Measurements from ENCODE around the gene TMEM167B.

TMEM167B gene

GRCh38 chr1:109116286-109116685, 25.7 kb downstream of the TMEM167B start:
- peaks cover 7% of the 10 kb centered on the region for H3K9me3 Mint-ChIP-seq
- H3K36me3 Mint-ChIP-seq (ENCODE audit: low read depth), result no peaks in the 10 kb centered on the region
- peaks cover 90% of the 10 kb centered on the region for H3K27me3 Mint-ChIP-seq (ENCODE audit: low read depth, poor library complexity)
- DNase-seq, result no peak
- H3K4me1 Mint-ChIP-seq, result peaks cover 24% of the 10 kb centered on the region
- no peak for TF ChIP-seq CTCF (IDR thresholded peaks at IDR 0.05)
- no peak overlapping the region for H3K4me3 Mint-ChIP-seq
- H3K27ac Mint-ChIP-seq, result no peak overlapping the region

GRCh38 chr1:109118089-109118488, 27.5 kb downstream of the TMEM167B start:
- TF ChIP-seq CTCF (IDR thresholded peaks at IDR 0.05), result no peak
- Mint-ChIP-seq H3K27me3 (ENCODE audit: low read depth, poor library complexity) (peaks cover 80% of the 10 kb centered on the region), H3K4me3 (no peak overlapping the region), H3K36me3 (ENCODE audit: low read depth) (no peaks in the 10 kb centered on the region), H3K9me3 (peaks cover 7% of the 10 kb centered on the region), H3K4me1 (peaks cover 11% of the 10 kb centered on the region), H3K27ac (no peak overlapping the region)
- no peak for DNase-seq

GRCh38 chr1:109120356-109120755, 29.8 kb downstream of the TMEM167B start:
- H3K4me3 Mint-ChIP-seq, result no peak overlapping the region
- no peak for TF ChIP-seq CTCF (IDR thresholded peaks at IDR 0.05)
- no peak for DNase-seq
- no peaks in the 10 kb centered on the region for H3K36me3 Mint-ChIP-seq (ENCODE audit: low read depth)
- H3K27me3 Mint-ChIP-seq (ENCODE audit: low read depth, poor library complexity), result peaks cover 58% of the 10 kb centered on the region
- no peaks in the 10 kb centered on the region for H3K4me1 Mint-ChIP-seq
- H3K27ac Mint-ChIP-seq, result no peak overlapping the region
- peaks cover 7% of the 10 kb centered on the region for H3K9me3 Mint-ChIP-seq

- H3K9me3 Mint-ChIP-seq, result no peaks in the 10 kb centered on the region
- DNase-seq, result no peak
- H3K36me3 Mint-ChIP-seq (ENCODE audit: low read depth), result no peaks in the 10 kb centered on the region
- no peak for TF ChIP-seq CTCF (IDR thresholded peaks at IDR 0.05)
- H3K4me1 Mint-ChIP-seq, result peaks cover 23% of the 10 kb centered on the region
- peaks cover 15% of the 10 kb centered on the region for H3K27me3 Mint-ChIP-seq (ENCODE audit: low read depth, poor library complexity)
- H3K4me3 Mint-ChIP-seq, result no peak overlapping the region
- H3K27ac Mint-ChIP-seq, result no peak overlapping the region
Observed at GRCh38 chr1:109131059-109131458, 40.5 kb downstream of the TMEM167B start.

- H3K4me1 Mint-ChIP-seq, result peaks cover 25% of the 10 kb centered on the region
- no peaks in the 10 kb centered on the region for H3K36me3 Mint-ChIP-seq (ENCODE audit: low read depth)
- H3K9me3 Mint-ChIP-seq, result no peaks in the 10 kb centered on the region
- no peak for TF ChIP-seq CTCF (IDR thresholded peaks at IDR 0.05)
- H3K27ac Mint-ChIP-seq, result no peak overlapping the region
- DNase-seq, result no peak
- H3K4me3 Mint-ChIP-seq, result no peak overlapping the region
- peaks cover 15% of the 10 kb centered on the region for H3K27me3 Mint-ChIP-seq (ENCODE audit: low read depth, poor library complexity)
Observed at GRCh38 chr1:109131800-109132199, 41.2 kb downstream of the TMEM167B start.

GRCh38 chr1:109133002-109133706, 42.6 kb downstream of the TMEM167B start:
- DNase-seq, result no peak
- no peak for TF ChIP-seq CTCF (IDR thresholded peaks at IDR 0.05)
- Mint-ChIP-seq H3K27me3 (ENCODE audit: low read depth, poor library complexity) (peaks cover 15% of the 10 kb centered on the region), H3K4me3 (no peak overlapping the region), H3K27ac (no peak overlapping the region), H3K9me3 (no peaks in the 10 kb centered on the region), H3K36me3 (ENCODE audit: low read depth) (no peaks in the 10 kb centered on the region), H3K4me1 (peaks cover 25% of the 10 kb centered on the region)

Data from nephron progenitor cell (in vitro differentiated cells).